ENCODE data around the gene QSOX2.
"Not testable (repeated sequence)": the region's sequence is repeated elsewhere in the genome, so short reads cannot be mapped to it uniquely, and the experiment has no call there.

The QSOX2 gene

GRCh38 chr9:136237486-136238341 is 7.9 kb downstream of the QSOX2 start:
- Histone ChIP-seq H3K9me2 (replicated peaks; ENCODE audit: insufficient read depth, low read length) (no peaks in the 10 kb centered on the region), H3K36me3 (replicated peaks; ENCODE audit: insufficient read depth, low read length) (no peaks in the 10 kb centered on the region), H2AFZ (ENCODE audit: low read length) (no peak overlapping the region), H4K20me1 (ENCODE audit: insufficient read depth, low read length) (peaks cover 13% of the 10 kb centered on the region), H3K9ac (ENCODE audit: low read length) (no peak overlapping the region), H3K4me2 (ENCODE audit: low read depth, low read length) (no peak overlapping the region), H3K27ac (ENCODE audit: low read length) (no peak overlapping the region), H3K4me1 (ENCODE audit: low read length) (peaks cover 19% of the 10 kb centered on the region), H3K4me3 (ENCODE audit: low read length) (no peak overlapping the region), H3K79me2 (ENCODE audit: low read length) (peaks cover 90% of the 10 kb centered on the region), H3K27me3 (replicated peaks; ENCODE audit: insufficient read depth, low read length) (no peaks in the 10 kb centered on the region), H3F3A (ENCODE audit: insufficient read depth, low read length) (peaks cover 7% of the 10 kb centered on the region; the same call in 1 of the 2 replicates), H3K9me3 (replicated peaks; ENCODE audit: insufficient read depth, low read length) (no peaks in the 10 kb centered on the region)
- no peak for DNase-seq
- TF ChIP-seq CTCF (IDR thresholded peaks at IDR 0.05; ENCODE audit: low read length) (no peak), EZH2 (optimal IDR thresholded peaks at IDR 0.05; ENCODE audit: low read depth, low read length) (no peak), EZH2phosphoT487 (IDR thresholded peaks at IDR 0.05; ENCODE audit: low read length) (no peak)

- not testable (repeated sequence) for H3K4me3 ChIP-seq (ENCODE audit: low read length)
Observed at GRCh38 chr9:136236471-136237410, 8.9 kb downstream of the QSOX2 start.

GRCh38 chr9:136235709-136236455 is 9.7 kb downstream of the QSOX2 start:
- no peak for TF ChIP-seq CTCF (IDR thresholded peaks at IDR 0.05; ENCODE audit: low read length)
- Histone ChIP-seq H3K4me2 (ENCODE audit: low read depth, low read length) (no peak overlapping the region), H3K79me2 (ENCODE audit: low read length) (peaks cover 85% of the 10 kb centered on the region), H3K27ac (ENCODE audit: low read length) (no peak overlapping the region), H3K9me3 (replicated peaks; ENCODE audit: insufficient read depth, low read length) (no peaks in the 10 kb centered on the region), H3K4me1 (ENCODE audit: low read length) (peaks cover 18% of the 10 kb centered on the region), H4K20me1 (ENCODE audit: insufficient read depth, low read length) (peaks cover 13% of the 10 kb centered on the region), H3K4me3 (ENCODE audit: low read length) (no peak overlapping the region), H2AFZ (ENCODE audit: low read length) (no peak overlapping the region), H3F3A (ENCODE audit: insufficient read depth, low read length) (peaks cover 7% of the 10 kb centered on the region; the same call in 1 of the 2 replicates), H3K9ac (ENCODE audit: low read length) (no peak overlapping the region), H3K27me3 (replicated peaks; ENCODE audit: insufficient read depth, low read length) (no peaks in the 10 kb centered on the region), H3K9me2 (replicated peaks; ENCODE audit: insufficient read depth, low read length) (no peaks in the 10 kb centered on the region), H3K36me3 (replicated peaks; ENCODE audit: insufficient read depth, low read length) (no peaks in the 10 kb centered on the region)
- no peak for DNase-seq

More at GRCh38 chr9:136236471-136237410, 8.9 kb downstream of the QSOX2 start:
- H3K9ac ChIP-seq (ENCODE audit: low read length); DNase-seq; H3K9me2 ChIP-seq (replicated peaks; ENCODE audit: insufficient read depth, low read length); H3K36me3 ChIP-seq (replicated peaks; ENCODE audit: insufficient read depth, low read length); H3F3A ChIP-seq (ENCODE audit: insufficient read depth, low read length); H3K27ac ChIP-seq (ENCODE audit: low read length); H3K9me3 ChIP-seq (replicated peaks; ENCODE audit: insufficient read depth, low read length); H3K4me2 ChIP-seq (ENCODE audit: low read depth, low read length); H2AFZ ChIP-seq (ENCODE audit: low read length); H3K27me3 ChIP-seq (replicated peaks; ENCODE audit: insufficient read depth, low read length): not testable (repeated sequence)
- Histone ChIP-seq H4K20me1 (ENCODE audit: insufficient read depth, low read length) (peaks cover 13% of the 10 kb centered on the region), H3K79me2 (ENCODE audit: low read length) (peaks cover 87% of the 10 kb centered on the region), H3K4me1 (ENCODE audit: low read length) (peaks cover 18% of the 10 kb centered on the region)
